Endothelial cell of hepatic sinusoid (primary cell): ENCODE data around the gene RPL4.
"Not testable (repeated sequence)": the region's sequence is repeated elsewhere in the genome, so short reads cannot be mapped to it uniquely, and the experiment has no call there.

Source experiments
- in situ Hi-C: cut with HindIII; loops from 2 replicates; pipeline ENCODE4 v1.10.0; 2017; ENCODE audit warnings: low sequenced_read_pairs

RPL4 gene

DNA sequence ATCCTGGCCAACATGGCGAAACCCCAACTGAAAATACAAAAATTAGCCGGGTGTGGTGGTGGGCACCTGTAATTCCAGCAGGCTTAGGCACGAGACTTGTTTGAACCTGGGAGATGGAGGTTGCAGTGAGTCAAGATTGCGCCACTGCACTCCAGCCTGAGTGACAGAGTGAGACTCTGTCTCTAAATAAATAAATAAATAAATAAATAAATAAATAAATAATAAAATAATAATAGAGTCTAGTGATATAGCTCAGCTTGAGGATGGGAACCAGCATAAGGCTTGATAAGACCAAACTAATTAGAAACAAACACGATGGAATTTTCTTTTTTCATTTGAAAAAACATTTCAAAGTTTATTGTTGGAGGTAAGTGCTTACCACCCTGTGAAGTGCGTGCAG, 43.4 kb downstream of the RPL4 start:
- in situ Hi-C loops: not testable (repeated sequence)

DNA sequence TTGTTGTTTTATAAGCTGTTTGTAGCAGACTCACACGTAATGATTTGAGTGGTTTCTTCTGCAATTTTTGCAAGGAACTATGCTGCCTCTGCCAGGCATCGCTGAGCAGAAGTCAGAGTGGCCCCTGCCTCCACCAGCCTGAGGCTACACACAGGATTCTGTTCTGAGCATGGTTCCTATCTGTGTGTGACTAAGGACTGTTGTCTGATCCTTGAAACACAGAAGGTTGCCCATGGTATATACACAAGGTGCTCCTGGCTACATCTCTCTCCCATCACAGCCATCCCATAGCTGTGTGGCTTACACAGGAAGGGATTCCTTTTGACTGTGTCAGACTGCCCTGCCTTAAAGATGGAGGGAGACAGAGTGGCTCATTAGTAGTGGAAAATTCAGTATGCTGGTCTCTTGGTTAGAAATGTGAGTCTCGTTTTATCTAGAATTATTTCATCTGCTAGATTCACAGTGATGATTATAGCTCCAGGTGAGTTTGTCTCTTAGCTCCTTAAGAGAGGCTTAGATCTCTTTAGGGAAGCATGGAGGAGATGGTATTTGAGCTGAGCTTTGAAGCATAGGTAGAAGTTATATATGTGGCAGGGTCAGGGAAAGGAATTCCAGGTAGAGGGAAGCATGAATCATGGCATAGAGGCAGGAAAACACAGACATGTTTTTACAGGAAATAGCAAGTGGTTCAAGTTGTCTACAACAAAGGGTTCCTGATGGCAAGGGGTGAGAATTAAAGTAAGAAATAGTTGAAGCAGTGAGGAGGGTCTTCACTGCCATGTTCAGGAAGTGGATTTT, 44.6 kb downstream of the RPL4 start:
- in situ Hi-C loops: no loop called here

DNA sequence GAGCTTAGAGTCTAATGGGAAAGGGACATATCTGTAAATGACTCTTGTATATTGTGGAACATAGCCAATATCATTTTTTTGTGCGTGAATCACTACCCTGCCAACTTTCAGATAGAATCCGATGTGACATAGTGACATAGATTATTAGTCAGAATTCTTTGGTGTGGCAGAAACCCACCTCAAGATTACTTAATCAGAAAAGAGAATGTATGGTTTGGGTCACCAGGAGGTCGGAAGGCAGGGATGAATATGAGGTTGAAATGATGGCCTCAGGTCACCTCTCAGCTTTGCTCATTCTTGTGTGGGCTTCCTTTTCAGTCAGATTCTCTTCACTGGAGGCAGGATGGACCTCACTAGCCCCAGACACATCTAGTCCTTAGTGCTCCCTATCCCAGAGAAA, 48.4 kb downstream of the RPL4 start:
- in situ Hi-C loops: no loop called here

DNA sequence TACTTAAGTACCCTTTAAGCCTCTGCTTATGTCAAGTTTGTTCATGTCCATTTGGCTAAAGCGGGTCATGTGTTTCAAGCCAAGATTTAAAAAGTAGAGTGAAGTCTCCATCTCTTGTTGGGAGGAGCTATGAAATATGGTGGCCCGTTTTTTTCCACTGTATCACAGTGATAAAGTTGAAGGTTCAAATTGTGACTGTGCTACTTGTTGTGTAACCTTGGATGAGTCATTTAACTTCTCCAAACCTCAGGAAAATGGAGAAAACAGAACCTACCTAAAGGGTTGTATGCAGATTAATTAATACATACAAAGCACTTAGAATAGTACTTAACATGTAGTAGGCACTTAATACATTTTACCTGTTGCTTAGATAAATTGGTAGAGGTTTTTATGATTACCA, 50.5 kb downstream of the RPL4 start:
- in situ Hi-C loops: no loop called here

DNA sequence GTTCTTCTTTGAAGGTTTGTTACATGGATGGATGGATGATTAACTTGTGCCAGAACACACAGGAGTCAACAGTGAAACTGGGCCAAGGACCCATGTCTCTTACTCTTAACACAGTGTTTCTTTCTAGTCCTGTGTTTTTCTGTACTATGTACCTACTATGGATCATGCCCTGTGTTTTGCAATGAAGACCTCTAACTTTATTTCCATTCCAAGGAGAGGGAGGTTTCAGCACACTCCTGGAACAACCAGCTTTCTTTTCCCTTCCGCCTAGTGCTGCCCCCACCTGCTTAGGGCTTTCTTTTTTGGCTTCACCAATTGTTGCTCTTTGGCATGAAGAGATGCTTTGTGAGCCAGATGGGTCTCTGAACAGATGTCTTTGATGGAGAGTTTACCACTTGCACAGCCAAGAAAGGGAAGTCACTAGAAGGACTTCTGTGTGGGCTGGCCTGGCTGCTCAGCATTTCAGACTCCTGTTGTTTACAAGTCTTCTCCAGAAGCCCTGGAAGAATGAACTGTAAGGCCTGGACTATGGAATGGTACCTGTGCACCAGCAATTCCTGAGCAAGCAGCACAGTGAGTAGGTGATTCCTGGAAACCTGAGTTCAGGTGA, 51.6 kb downstream of the RPL4 start:
- in situ Hi-C loops: no loop called here

DNA sequence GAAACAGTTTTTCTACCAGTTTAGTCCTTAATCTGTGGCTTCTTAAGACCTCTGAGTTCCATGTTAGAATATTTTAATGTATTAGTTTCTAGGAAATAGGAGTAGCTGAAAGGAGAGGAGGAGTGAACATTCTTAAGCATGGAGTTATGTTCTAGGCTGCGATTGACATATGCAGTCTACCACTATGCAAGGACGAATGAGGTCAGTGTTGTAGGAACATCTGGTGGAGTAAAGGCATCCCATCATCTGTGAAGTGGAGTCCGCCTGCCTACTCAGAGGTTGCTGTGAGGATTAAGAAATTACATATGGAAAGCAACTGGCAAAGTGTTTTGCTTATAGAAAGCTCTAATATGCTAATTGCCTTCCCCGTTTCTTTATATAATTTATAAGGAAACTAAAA, 52.2 kb downstream of the RPL4 start:
- in situ Hi-C loops: no loop called here
